Chondrocyte (in vitro differentiated cells): ENCODE measurements around the gene ICA1L. TPM values are rescaled to one million over a fixed set of nuclear protein-coding genes. Genes with fewer than 3 reads are reported as not detected.

ENCODE experiments used
- DNase-seq: peaks from one replicate; pipeline ENCODE4 v3.0.0; 2021; ENCODE audit warnings: mixed read lengths, low spot score
- H3K27ac Mint-ChIP-seq: one replicate; pipeline ENCODE4 v1.8.0; 2021; ENCODE audit warnings: mild to moderate bottlenecking, moderate library complexity, mixed read lengths; ENCODE audit not compliant: unreplicated experiment
- H3K27me3 Mint-ChIP-seq: 2 replicates; pipeline ENCODE4 v1.8.0; 2021; ENCODE audit warnings: low read depth, mixed read lengths
- H3K36me3 Mint-ChIP-seq: 2 replicates; pipeline ENCODE4 v1.8.0; 2021; ENCODE audit warnings: low read depth, mixed read lengths
- H3K4me1 Mint-ChIP-seq: 2 replicates; pipeline ENCODE4 v1.8.0; 2021; ENCODE audit warnings: low read depth, mild to moderate bottlenecking, mixed read lengths
- H3K4me3 Mint-ChIP-seq: one replicate; pipeline ENCODE4 v1.8.0; 2021; ENCODE audit warnings: mild to moderate bottlenecking, moderate library complexity, mixed read lengths; ENCODE audit not compliant: unreplicated experiment
- H3K9me3 Mint-ChIP-seq: 2 replicates; pipeline ENCODE4 v1.8.0; 2021; ENCODE audit warnings: low read depth, mixed read lengths
- CTCF ChIP-seq: fragments of 200-600 bp; sonication (generic); IDR thresholded peaks from 2 replicates; pipeline ENCODE4 v1.5.0; 2021; ENCODE audit warnings: antibody characterized with exemption, mild to moderate bottlenecking, moderate library complexity
- total RNA-seq: library from RNA; stranded (reverse); gene quantifications from 3 replicates; pipeline ENCODE4 v1.2.1, GENCODE V29; 2021

Gene ICA1L
- total RNA-seq, 1 donor from 2014 or later, result 6.6 TPM

GRCh38 chr2:202726070-202726469, 145.5 kb downstream of the ICA1L start:
- H3K27me3 Mint-ChIP-seq, result no peaks in the 10 kb centered on the region
- no peak for TF ChIP-seq CTCF
- peaks cover 8% of the 10 kb centered on the region for H3K4me1 Mint-ChIP-seq
- H3K9me3 Mint-ChIP-seq, result no peaks in the 10 kb centered on the region
- no peak overlapping the region for H3K27ac Mint-ChIP-seq
- DNase-seq, result no peak
- H3K36me3 Mint-ChIP-seq, result peaks cover 2% of the 10 kb centered on the region
- no peak overlapping the region for H3K4me3 Mint-ChIP-seq

GRCh38 chr2:202723746-202724145, 147.8 kb downstream of the ICA1L start:
- no peak for TF ChIP-seq CTCF
- Mint-ChIP-seq H3K4me3 (no peak overlapping the region), H3K9me3 (no peaks in the 10 kb centered on the region), H3K27me3 (no peaks in the 10 kb centered on the region), H3K36me3 (peaks cover 2% of the 10 kb centered on the region), H3K27ac (no peak overlapping the region), H3K4me1 (peaks cover 10% of the 10 kb centered on the region)
- DNase-seq, result no peak

Other genes with a start within 250 kb of the ICA1L start
- gene FAM117B, start 236.8 kb downstream of the ICA1L start, total RNA-seq, result 4.9 to 6.0 TPM (median 5.3 TPM) in 3 replicates
- gene WDR12, start 39.9 kb upstream of the ICA1L start, total RNA-seq, result 28.5 to 52.6 TPM (median 32.0 TPM) in 3 replicates
- 7.8 to 12.2 TPM (median 8.4 TPM) in 3 replicates for gene CARF, start 40.5 kb upstream of the ICA1L start, total RNA-seq
- gene NBEAL1, start 143.1 kb upstream of the ICA1L start, total RNA-seq, result 37.9 to 41.4 TPM (median 38.7 TPM) in 3 replicates